KMS-11 (cell line): ENCODE measurements around the gene MT4.

Source experiments
- H2AFZ ChIP-seq: fragments of 200-600 bp; sonication (generic); 2 replicates; pipeline ENCODE4 v1.6.1; 2016; ENCODE audit warnings: antibody characterized with exemption, mixed run types, low read depth
- H3K27ac ChIP-seq: fragments of 200-600 bp; sonication (generic); 2 replicates; pipeline ENCODE4 v1.6.1; 2016; ENCODE audit warnings: mild to moderate bottlenecking, mixed run types
- H3K27me3 ChIP-seq: fragments of 200-600 bp; sonication (generic); 2 replicates; pipeline ENCODE4 v1.6.1; 2017; ENCODE audit warnings: mild to moderate bottlenecking, low read depth, mixed run types, moderate library complexity; ENCODE audit not compliant: insufficient read depth
- H3K36me3 ChIP-seq: fragments of 200-600 bp; sonication (generic); 2 replicates; pipeline ENCODE4 v1.6.1; 2017; ENCODE audit warnings: mild to moderate bottlenecking, mixed run types; ENCODE audit not compliant: insufficient read depth
- H3K4me1 ChIP-seq: fragments of 200-600 bp; sonication (generic); 2 replicates; pipeline ENCODE4 v1.6.1; 2016; ENCODE audit warnings: mild to moderate bottlenecking, low read depth, mixed run types; ENCODE audit not compliant: poor library complexity, severe bottlenecking
- H3K4me2 ChIP-seq: fragments of 200-600 bp; sonication (generic); 2 replicates; pipeline ENCODE4 v1.7.0; 2016; ENCODE audit warnings: mild to moderate bottlenecking, mixed run types
- H3K4me3 ChIP-seq: fragments of 200-600 bp; sonication (generic); IDR thresholded peaks from 2 replicates; pipeline ENCODE4 v1.6.1; 2017; ENCODE audit warnings: low read depth, low read length, mixed read lengths; ENCODE audit not compliant: insufficient read depth
- H3K79me2 ChIP-seq: fragments of 200-600 bp; sonication (generic); 2 replicates; pipeline ENCODE4 v1.6.1; 2016; ENCODE audit warnings: low read depth, mixed run types; ENCODE audit not compliant: insufficient read depth
- H3K9ac ChIP-seq: fragments of 200-600 bp; sonication (generic); 2 replicates; pipeline ENCODE4 v1.6.1; 2016; ENCODE audit warnings: mild to moderate bottlenecking, mixed run types
- H4K20me1 ChIP-seq: fragments of 200-600 bp; sonication (generic); 2 replicates; pipeline ENCODE4 v1.6.1; 2016; ENCODE audit warnings: mild to moderate bottlenecking, mixed run types; ENCODE audit not compliant: insufficient read depth
- CTCF ChIP-seq: fragments of 200-600 bp; sonication (generic); conservative IDR thresholded peaks from 2 replicates; pipeline ENCODE4 v1.6.1; 2017; ENCODE audit warnings: low read depth, mild to moderate bottlenecking, antibody characterized with exemption, low read length, moderate library complexity, mixed read lengths

The MT4 gene

DNA sequence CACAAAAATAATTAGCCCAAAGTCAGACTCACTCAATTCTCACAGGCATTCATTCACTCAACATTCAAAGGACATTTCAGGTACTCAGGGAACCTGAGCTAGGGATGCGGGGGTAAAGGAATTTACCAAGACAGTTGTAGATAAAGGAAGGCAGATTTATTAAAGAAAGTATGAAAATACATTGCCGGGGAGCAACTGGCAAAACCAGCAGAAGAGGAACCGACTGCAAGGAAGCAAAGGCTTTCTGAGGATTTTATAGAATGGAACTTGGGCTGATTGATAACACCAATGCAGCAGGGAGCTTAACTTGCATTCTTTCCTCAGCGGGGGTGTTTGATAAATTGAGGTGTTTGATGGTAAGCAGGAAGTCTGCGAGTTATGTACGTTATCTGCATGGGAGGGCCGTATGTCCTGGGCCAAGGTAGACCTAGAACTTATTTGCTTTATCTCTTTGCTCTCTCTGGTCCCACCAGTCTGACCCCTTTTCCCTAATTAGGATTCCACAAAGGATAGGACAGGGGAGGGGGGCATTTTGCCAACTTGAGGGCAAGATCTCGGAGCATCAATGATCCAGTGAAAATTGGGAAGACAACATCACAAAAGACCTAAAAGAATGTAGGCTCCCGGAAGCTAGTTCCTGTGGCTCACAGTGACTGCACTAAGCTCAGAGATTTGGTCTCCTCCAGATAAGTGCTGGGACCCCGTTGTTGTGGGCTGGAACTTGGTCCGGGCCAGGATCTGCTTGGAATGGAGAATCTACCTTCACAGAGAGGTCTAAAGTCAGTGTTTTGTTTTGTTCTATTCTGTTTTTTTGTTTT lies 18.7 kb downstream of the MT4 start:
- no peaks in the 10 kb centered on the region for H3K4me1 ChIP-seq
- H3K9ac ChIP-seq: no peak overlapping the region
- no peak overlapping the region for H3K4me3 ChIP-seq
- no peaks in the 10 kb centered on the region for H4K20me1 ChIP-seq
- no peaks in the 10 kb centered on the region for H3K79me2 ChIP-seq
- H3K27me3 ChIP-seq: no peaks in the 10 kb centered on the region
- no peak overlapping the region for H3K4me2 ChIP-seq
- H3K36me3 ChIP-seq: no peaks in the 10 kb centered on the region
- H2AFZ ChIP-seq: no peak overlapping the region
- no peak for TF ChIP-seq CTCF
- H3K27ac ChIP-seq: no peak overlapping the region

GRCh38 chr16:56584276-56584675 lies 19.4 kb downstream of the MT4 start:
- Histone ChIP-seq H3K4me2 (no peak overlapping the region), H2AFZ (no peak overlapping the region), H3K27me3 (no peaks in the 10 kb centered on the region), H3K36me3 (no peaks in the 10 kb centered on the region), H3K79me2 (no peaks in the 10 kb centered on the region), H3K27ac (no peak overlapping the region), H3K4me3 (no peak overlapping the region), H4K20me1 (no peaks in the 10 kb centered on the region), H3K4me1 (no peaks in the 10 kb centered on the region), H3K9ac (no peak overlapping the region)
- TF ChIP-seq CTCF: no peak

- Histone ChIP-seq H3K4me3 (no peak overlapping the region), H2AFZ (no peak overlapping the region), H3K36me3 (no peaks in the 10 kb centered on the region), H3K27me3 (no peaks in the 10 kb centered on the region), H3K27ac (no peak overlapping the region), H3K4me2 (no peak overlapping the region), H3K9ac (no peak overlapping the region), H3K79me2 (no peaks in the 10 kb centered on the region), H4K20me1 (no peaks in the 10 kb centered on the region), H3K4me1 (no peaks in the 10 kb centered on the region)
- TF ChIP-seq CTCF: no peak
Measured at GRCh38 chr16:56588781-56589140, 23.9 kb downstream of the MT4 start.

GRCh38 chr16:56589141-56590039 lies 24.5 kb downstream of the MT4 start, which contains the start of gene MT3:
MT3 (plus strand) TSS chr16:56589528; CDS start chr16:56589591, 63 bp downstream.
- Histone ChIP-seq H3K4me3 (no peak within 1 kb of the TSS), H3K4me1 (no peaks in the 10 kb centered on the region), H2AFZ (no peak within 1 kb of the TSS), H4K20me1 (no peaks in the 10 kb centered on the region), H3K36me3 (no peaks in the 10 kb centered on the region), H3K4me2 (no peak within 1 kb of the TSS), H3K27me3 (no peaks in the 10 kb centered on the region), H3K9ac (no peak within 1 kb of the TSS), H3K79me2 (no peaks in the 10 kb centered on the region), H3K27ac (no peak within 1 kb of the TSS)
- no peak for TF ChIP-seq CTCF
